Measurements from ENCODE around the gene TXNDC2.

DNA sequence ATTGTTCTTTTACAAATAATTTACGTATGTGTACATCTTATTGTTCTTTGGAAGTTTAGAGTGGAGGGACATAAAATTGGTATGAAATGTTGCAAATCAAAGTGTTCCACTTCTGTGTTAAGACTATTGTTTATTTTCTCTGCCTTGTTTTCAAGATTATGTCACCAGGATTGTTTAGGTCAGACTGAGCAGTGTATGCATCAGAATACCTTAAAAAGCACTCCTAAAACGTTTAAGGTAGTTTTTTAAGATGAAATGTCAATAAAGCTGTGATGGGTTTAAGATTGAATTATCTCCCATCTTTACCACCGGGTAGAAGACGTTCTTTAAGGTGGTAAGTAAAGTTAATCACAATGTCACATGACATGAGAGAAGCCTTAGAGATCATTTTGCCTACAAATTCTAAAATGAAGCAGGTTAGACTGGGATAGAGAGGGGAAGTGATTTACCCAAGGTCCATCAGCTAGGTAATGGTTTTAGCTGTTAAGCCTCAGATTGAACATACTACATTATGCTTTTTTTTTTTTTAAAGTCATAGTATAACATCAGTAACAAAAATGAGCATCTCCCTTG is 38.7 kb downstream of the TXNDC2 start:
- no peak for TF ChIP-seq CTCF (IDR thresholded peaks at IDR 0.05; ENCODE audit: low read depth, low read length)
- TF ChIP-seq EZH2phosphoT487 (IDR thresholded peaks at IDR 0.05; ENCODE audit: low read depth), result no peak
